Measurements from ENCODE around the gene P2RY13. TPM values are rescaled to one million over a fixed set of nuclear protein-coding genes. Genes with fewer than 3 reads are reported as not detected.

Gene P2RY13
- total and polyA plus RNA-seq, 2 experiments from 2014 or later: not detected

- TF ChIP-seq, protein P1, sequence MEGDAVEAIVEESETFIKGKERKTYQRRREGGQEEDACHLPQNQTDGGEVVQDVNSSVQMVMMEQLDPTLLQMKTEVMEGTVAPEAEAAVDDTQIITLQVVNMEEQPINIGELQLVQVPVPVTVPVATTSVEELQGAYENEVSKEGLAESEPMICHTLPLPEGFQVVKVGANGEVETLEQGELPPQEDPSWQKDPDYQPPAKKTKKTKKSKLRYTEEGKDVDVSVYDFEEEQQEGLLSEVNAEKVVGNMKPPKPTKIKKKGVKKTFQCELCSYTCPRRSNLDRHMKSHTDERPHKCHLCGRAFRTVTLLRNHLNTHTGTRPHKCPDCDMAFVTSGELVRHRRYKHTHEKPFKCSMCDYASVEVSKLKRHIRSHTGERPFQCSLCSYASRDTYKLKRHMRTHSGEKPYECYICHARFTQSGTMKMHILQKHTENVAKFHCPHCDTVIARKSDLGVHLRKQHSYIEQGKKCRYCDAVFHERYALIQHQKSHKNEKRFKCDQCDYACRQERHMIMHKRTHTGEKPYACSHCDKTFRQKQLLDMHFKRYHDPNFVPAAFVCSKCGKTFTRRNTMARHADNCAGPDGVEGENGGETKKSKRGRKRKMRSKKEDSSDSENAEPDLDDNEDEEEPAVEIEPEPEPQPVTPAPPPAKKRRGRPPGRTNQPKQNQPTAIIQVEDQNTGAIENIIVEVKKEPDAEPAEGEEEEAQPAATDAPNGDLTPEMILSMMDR (IDR thresholded peaks at IDR 0.05; ENCODE audit: poor library complexity): no peak
- TF ChIP-seq EZH2phosphoT487 (IDR thresholded peaks at IDR 0.05; ENCODE audit: low read depth, severe bottlenecking, unreplicated experiment) (no peak), EZH2 (IDR thresholded peaks at IDR 0.05; ENCODE audit: borderline replicate concordance) (no peak)
- H2AFZ ChIP-seq: no peak overlapping the region
- H3K4me2 ChIP-seq: no peak overlapping the region
- no peaks in the 10 kb centered on the region for H3K9me2 ChIP-seq (replicated peaks; ENCODE audit: insufficient read depth)
- no peak for DNase-seq (ENCODE audit: low spot score)
- no peaks in the 10 kb centered on the region for H3K36me3 ChIP-seq (replicated peaks; ENCODE audit: insufficient read depth, low read depth)
- H4K20me1 ChIP-seq (ENCODE audit: insufficient read depth, poor library complexity, severe bottlenecking): no peaks in the 10 kb centered on the region
- H3K27me3 ChIP-seq: no peaks in the 10 kb centered on the region
- no peak overlapping the region for H3K4me3 ChIP-seq
- WGBS (ENCODE audit: low lambda C conversion rate, missing lambda C conversion rate): 77% methylated on average over 2 of the region's 2 CpGs
- H3K9me3 ChIP-seq (ENCODE audit: low read depth): no peaks in the 10 kb centered on the region
- H3K4me1 ChIP-seq (ENCODE audit: insufficient read depth): no peaks in the 10 kb centered on the region
- no peak overlapping the region for H3K27ac ChIP-seq
- no peaks in the 10 kb centered on the region for H3K79me2 ChIP-seq
These were observed 28.1 kb upstream of the P2RY13 start for GRCh38 chr3:151357463-151357850.

- no peak for DNase-seq (ENCODE audit: low spot score)
- Histone ChIP-seq H3K27me3 (no peaks in the 10 kb centered on the region), H3K9me2 (replicated peaks; ENCODE audit: insufficient read depth) (no peaks in the 10 kb centered on the region), H3K79me2 (no peaks in the 10 kb centered on the region), H3K4me1 (ENCODE audit: insufficient read depth) (no peaks in the 10 kb centered on the region), H4K20me1 (ENCODE audit: insufficient read depth, poor library complexity, severe bottlenecking) (no peaks in the 10 kb centered on the region), H2AFZ (no peak overlapping the region), H3K36me3 (replicated peaks; ENCODE audit: insufficient read depth, low read depth) (no peaks in the 10 kb centered on the region), H3K4me2 (no peak overlapping the region), H3K4me3 (no peak overlapping the region), H3K27ac (no peak overlapping the region), H3K9me3 (ENCODE audit: low read depth) (no peaks in the 10 kb centered on the region)
- TF ChIP-seq EZH2 (IDR thresholded peaks at IDR 0.05; ENCODE audit: borderline replicate concordance) (no peak), EZH2phosphoT487 (IDR thresholded peaks at IDR 0.05; ENCODE audit: low read depth, severe bottlenecking, unreplicated experiment) (no peak)
- TF ChIP-seq, protein P1 (IDR thresholded peaks at IDR 0.05; ENCODE audit: poor library complexity): no peak
- WGBS (ENCODE audit: low lambda C conversion rate, missing lambda C conversion rate): 30% methylated on average over 2 of the region's 2 CpGs
These were observed 27.6 kb upstream of the P2RY13 start for GRCh38 chr3:151356794-151357462.

DNA sequence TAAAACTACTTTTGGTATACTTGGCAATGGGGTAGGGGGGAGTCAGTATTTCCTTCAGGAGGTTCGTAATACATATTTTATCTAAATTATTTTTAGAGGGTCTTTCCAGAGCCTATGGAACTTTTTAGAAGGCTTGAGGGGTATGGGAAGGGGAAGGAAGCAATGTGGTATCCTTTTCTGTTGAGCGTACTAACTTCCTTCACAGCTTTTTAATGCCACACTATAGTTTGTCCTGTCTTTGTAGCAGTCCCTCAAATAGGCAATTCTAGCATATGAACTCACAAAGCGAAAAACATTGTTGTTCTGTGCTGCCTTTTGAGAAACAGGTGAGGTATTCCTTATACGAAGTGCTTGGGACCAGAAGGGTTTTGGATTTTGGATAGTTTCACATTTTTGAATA, 22.3 kb upstream of the P2RY13 start:
- no peaks in the 10 kb centered on the region for H3K4me1 ChIP-seq (ENCODE audit: insufficient read depth)
- DNase-seq (ENCODE audit: low spot score): no peak
- no peaks in the 10 kb centered on the region for H3K9me2 ChIP-seq (replicated peaks; ENCODE audit: insufficient read depth)
- no peak overlapping the region for H3K4me2 ChIP-seq
- H3K27me3 ChIP-seq: no peaks in the 10 kb centered on the region
- no peak overlapping the region for H3K4me3 ChIP-seq
- no peak for TF ChIP-seq EZH2phosphoT487 (IDR thresholded peaks at IDR 0.05; ENCODE audit: low read depth, severe bottlenecking, unreplicated experiment)
- TF ChIP-seq, protein P1 (IDR thresholded peaks at IDR 0.05; ENCODE audit: poor library complexity): no peak
- 94% methylated on average over 4 of the region's 4 CpGs for WGBS (ENCODE audit: low lambda C conversion rate, missing lambda C conversion rate)
- no peaks in the 10 kb centered on the region for H3K9me3 ChIP-seq (ENCODE audit: low read depth)
- H4K20me1 ChIP-seq (ENCODE audit: insufficient read depth, poor library complexity, severe bottlenecking): no peaks in the 10 kb centered on the region
- H3K79me2 ChIP-seq: no peaks in the 10 kb centered on the region
- H3K36me3 ChIP-seq (replicated peaks; ENCODE audit: insufficient read depth, low read depth): no peaks in the 10 kb centered on the region
- H2AFZ ChIP-seq: no peak overlapping the region
- H3K27ac ChIP-seq: no peak overlapping the region
